LNCAP (cell line): ENCODE measurements around the gene OR5P2.

Experiments used
- TF ChIP-seq, protein P1 (sequence below): fragments of 450-650 bp; IDR thresholded peaks from 2 replicates; pipeline ENCODE4 v1.5.1; 2017; ENCODE audit warnings: mild to moderate bottlenecking

The OR5P2 gene

DNA sequence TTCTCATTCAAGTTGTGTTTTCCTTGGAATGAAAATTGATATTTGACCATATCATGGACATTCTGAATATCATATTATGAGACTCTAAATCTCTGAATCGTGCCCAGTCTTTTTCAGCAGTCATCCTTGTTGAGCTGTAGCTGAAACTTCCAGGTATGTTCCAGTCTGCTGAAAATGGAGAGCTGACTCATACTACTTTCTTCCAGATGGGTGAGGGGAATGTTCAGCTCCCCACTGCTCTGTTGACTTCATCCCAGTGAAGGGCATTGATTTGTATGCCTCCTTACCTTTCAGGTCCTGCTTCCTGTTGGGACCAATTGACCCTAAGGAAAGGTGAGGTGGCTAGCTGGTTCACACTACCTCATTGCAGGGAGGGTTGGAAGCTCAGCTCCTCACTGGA is 3.5 kb downstream of the OR5P2 start:
- TF ChIP-seq, protein P1, sequence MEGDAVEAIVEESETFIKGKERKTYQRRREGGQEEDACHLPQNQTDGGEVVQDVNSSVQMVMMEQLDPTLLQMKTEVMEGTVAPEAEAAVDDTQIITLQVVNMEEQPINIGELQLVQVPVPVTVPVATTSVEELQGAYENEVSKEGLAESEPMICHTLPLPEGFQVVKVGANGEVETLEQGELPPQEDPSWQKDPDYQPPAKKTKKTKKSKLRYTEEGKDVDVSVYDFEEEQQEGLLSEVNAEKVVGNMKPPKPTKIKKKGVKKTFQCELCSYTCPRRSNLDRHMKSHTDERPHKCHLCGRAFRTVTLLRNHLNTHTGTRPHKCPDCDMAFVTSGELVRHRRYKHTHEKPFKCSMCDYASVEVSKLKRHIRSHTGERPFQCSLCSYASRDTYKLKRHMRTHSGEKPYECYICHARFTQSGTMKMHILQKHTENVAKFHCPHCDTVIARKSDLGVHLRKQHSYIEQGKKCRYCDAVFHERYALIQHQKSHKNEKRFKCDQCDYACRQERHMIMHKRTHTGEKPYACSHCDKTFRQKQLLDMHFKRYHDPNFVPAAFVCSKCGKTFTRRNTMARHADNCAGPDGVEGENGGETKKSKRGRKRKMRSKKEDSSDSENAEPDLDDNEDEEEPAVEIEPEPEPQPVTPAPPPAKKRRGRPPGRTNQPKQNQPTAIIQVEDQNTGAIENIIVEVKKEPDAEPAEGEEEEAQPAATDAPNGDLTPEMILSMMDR = no peak

DNA sequence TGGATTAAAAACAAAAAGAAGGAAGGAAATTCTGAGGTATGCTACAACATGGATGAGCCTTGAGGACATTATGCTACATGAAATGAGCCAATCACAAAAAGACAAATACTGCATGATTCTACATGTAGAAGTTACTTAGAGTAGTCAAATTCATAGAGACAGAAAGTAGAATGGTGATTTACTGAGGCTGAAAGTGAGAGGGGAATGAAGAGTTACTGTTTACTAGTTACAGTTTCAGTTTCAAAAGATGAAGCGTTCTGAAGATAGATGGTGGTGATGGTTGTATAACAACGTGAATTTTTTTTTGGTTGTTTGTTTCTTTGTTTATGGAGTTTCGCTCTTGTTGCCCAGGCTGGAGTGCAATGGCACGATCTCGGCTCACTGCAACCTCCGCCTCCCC is 9.5 kb downstream of the OR5P2 start:
- TF ChIP-seq, protein P1 = no peak

DNA sequence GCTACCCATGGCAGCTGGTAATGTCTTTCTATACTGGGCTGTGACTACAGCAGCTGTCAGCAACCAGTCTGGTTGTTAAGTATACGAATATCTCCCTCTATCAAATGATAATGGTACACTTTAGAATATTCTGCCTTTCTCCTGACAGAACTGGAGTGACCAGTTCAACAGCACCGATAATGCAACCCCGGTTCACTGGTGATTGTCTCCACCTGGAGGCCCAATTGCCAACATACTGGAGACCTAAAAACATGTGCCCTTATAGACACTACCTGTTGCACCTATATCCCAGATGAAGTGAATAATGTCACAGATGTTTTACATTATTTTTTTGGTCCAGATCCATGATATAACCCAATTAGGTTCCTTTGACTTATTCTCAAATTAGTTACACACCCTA is 21.1 kb downstream of the OR5P2 start:
- TF ChIP-seq, protein P1 = peak; percentile 13; the same call in 1 of the 2 replicates

GRCh38 chr11:7759010-7759409 is 37.7 kb downstream of the OR5P2 start:
- TF ChIP-seq, protein P1 = no peak

DNA sequence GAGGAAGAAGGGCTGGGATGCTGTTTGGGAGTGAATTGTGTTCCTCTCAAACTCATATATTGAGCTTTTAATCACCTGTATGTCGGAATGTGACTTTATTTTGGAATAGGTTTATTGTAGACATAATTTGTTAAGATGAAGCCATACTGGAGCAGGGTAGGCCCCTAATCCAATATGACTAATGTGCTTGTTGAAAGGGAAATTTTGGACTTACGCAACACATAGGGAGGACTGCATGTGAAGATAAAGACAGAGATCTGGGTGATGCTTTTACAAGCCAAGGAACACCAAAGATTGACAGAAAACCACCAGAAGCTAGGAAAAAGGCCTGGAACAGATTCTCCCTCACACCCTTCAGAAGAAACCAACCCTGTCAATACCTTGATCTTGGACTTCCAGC is 47.3 kb downstream of the OR5P2 start:
- TF ChIP-seq, protein P1 = no peak
